Erythroblast (primary cell): ENCODE measurements around the gene CDH13.

Source experiments
- GATA1 ChIP-seq: IDR thresholded peaks from 2 replicates; pipeline ENCODE4 v1.6.1; 2011; ENCODE audit warnings: low read depth, mild to moderate bottlenecking, control low read depth, low read length, moderate library complexity
- POLR2A ChIP-seq: IDR thresholded peaks from 2 replicates; pipeline ENCODE4 v1.6.1; 2011; ENCODE audit warnings: mild to moderate bottlenecking, low read length

GRCh38 chr16:82917886-82918595 is 291.3 kb downstream of the CDH13 start:
- TF ChIP-seq POLR2A = no peak
- TF ChIP-seq GATA1 = no peak
